Inflammatory macrophage treated with lipopolysaccharide for 4 hours (primary cell): Measurements from ENCODE around the gene FAT1.
A peak's percentile ranks its signal among the peaks of the same experiment; 100 is the strongest.

Experiments
- DNase-seq: peaks from one replicate; pipeline ENCODE4 v3.0.0-alpha.2; 2020

FAT1 gene

GRCh38 chr4:186604124-186604807 is 119.4 kb downstream of the FAT1 start:
- no peak for DNase-seq

GRCh38 chr4:186602978-186603377 is 120.7 kb downstream of the FAT1 start:
- no peak for DNase-seq

DNA sequence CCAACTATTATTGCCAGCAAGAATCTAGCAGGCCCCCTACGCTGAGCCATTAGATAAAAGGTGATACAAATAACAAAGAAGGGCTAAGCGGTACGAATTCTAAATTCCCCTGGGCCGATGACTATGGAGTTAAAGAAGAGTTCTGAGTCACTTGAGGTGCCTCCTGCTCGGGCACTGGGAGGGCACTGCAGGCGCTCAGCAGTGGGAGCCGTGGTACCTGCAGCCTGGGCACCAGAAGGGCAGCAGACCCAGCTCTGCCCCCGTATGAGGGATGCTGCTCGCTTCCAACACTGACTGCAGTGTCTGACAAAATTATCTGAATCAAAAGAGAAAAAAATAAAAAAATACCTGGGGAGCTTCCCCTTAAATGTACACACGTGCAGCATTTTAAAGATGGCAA is 124.2 kb downstream of the FAT1 start:
- no peak for DNase-seq

DNA sequence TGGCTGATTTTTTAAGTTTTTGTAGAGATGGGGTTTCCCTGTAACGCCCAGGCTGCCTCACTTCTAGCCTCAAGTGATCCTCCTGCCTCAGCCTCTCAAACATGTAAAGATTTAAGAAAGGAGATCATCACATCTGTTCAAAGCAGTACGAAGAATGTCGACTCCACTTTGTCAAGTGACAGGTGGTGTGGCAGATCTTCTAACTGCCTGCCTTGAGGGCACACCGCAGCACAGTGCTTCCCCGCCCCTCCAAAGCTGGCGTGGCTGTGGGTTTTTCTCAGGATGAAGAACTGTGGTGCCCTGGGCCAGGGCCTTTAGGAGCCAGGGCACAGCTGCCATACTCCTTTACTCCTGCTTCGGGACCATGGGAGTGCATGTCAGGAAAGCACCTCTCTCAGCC is 125.0 kb downstream of the FAT1 start:
- no peak for DNase-seq

DNA sequence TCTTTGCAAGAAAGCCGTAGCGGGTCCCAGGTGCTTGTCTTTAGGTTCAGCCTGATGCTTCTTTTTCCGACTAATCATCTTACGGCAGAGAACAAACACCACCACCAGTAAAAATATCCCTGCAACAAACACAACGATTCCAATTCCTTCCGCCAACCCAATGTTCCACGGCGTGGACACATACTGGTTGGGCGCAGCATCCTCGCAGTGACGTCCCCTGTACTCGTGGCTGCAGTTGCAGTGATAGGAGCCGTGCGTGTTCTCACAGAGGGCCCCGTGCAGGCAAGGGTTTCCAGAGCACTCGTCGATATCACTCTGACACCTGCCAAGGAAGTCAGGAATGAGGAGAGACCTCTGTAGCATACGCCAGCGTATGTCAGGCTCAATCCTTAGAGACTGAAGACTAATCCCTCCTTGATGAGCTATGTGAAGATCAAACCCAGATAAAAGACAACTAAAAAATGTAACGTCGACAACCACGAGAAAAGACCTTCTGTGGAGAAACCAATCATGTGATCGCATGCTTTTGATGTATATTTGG is 126.7 kb downstream of the FAT1 start:
- DNase-seq: no peak

DNA sequence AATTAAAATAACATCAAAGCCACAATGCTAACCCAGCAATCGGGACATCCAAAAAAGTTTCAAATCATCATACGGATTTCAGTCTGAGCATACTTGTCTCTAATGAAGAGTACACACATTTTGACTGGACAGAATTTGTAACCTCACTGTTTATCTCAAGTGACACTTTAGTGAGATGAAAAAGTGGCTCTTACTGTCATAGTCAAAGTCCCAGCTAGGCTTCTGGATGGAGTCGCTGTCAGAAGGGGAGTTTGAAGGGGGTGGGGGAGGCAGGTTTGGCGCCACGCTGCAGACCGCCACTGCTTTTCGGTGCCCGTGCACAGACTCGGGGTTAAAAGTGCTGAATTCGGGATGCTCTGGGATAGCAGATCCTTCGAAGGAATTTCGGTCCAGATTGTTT is 127.3 kb downstream of the FAT1 start:
- DNase-seq: no peak

DNA sequence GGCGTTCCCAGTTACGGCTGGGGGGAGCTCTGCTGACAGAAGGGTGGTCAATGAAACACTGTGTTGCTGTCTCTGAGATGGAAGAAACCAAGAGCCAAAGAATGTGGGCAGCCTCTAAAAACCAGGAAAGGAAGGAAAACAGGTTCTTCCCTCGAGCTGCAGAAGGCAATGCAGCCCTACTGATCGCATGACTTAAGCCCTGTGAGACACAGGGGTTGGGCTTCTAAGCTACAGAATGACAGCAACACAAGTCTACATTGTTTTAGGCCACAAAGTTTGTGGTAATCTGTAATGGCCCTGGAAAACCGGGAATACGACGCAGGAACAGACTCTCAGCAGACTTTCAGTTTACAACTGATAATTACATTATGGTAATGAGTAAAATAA is 130.1 kb downstream of the FAT1 start:
- DNase-seq: no peak

- no peak for DNase-seq
These were observed 130.6 kb downstream of the FAT1 start for GRCh38 chr4:186592966-186593586.

- DNase-seq: no peak
These were observed 131.2 kb downstream of the FAT1 start for GRCh38 chr4:186592445-186592844.

DNA sequence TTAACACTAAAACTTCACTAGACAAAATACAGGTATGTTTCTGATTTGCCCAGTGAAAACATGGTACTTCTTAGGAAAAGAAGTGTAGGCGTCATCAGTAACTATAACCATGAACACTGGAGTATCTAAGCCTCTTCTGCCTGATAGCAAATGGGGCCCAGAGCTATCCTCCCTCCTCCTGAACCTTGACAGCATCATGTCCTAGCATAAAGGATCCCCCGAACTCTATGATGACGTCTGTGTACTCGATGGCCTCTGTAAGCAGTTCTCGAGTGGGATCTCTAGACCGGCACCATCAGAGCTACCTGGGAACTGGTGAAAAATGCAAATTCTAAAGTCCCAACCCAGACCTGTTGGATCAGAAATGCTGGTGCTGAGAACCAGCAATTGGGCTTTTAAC is 132.0 kb downstream of the FAT1 start:
- no peak for DNase-seq

DNA sequence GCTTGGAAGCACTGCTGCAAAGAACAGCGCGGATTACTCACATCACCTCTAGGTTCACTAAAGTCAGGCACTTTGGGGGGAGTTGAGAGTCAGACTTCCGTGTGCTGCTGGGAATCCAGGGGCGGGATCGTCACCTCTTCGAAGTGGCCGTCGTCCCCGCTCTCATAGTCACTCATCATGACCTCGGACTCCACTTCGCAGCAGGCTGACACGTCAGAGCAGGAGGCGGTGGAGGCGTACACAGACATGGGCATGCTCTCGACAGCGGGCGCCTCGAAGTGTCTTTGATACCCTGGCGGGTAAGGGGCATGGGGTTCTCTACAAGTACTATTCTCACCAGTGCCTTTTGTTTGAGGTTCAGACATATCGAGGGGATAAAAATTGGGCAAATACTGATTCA is 135.2 kb downstream of the FAT1 start:
- DNase-seq: no peak

DNA sequence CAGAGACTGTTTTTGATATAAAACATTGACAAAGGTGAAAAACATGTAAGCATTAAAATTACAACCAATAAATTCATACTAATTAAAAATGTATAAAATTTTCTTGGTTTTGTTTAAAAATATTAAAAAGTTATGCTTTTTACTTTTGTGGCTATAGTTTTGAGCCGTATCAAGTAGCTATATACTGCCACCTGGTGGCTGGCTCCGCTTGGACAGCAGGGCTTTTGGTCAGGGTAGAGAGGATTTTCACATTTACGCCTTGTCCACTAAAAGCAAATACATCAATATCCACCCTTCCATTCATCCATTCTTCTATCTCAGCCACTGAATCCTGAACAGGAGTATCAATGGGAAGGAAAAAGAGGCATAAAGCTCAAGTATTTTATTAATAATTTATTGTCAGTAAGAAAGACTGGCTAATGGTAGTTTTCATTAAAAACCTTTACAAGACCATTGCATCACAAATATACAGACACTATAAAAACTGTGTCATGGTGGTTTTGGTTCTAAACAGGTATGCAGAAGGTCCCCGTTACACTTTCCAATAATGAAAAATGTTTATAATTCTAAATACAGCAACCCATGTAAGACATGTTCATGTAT is 136.1 kb downstream of the FAT1 start:
- DNase-seq: peak; percentile 36

DNA sequence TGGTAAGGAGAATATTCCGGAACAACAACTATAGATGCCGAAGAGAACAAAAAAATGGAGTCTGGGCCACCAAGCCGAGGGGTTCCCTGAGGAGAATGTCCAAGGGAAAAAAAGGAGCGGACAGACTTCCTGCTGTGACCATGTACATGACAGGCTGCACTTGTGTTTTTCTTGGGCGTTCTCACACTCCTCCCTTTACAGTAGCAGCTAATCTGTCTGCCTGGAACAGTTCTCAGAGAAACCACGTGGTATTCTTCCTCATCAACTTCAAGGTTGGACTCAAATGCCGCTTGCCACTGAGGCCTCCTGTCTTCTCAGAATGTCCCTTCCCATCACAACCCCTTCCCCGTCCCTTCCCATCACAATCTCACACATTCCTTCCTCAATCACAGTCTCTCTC is 137.5 kb downstream of the FAT1 start:
- no peak for DNase-seq

DNA sequence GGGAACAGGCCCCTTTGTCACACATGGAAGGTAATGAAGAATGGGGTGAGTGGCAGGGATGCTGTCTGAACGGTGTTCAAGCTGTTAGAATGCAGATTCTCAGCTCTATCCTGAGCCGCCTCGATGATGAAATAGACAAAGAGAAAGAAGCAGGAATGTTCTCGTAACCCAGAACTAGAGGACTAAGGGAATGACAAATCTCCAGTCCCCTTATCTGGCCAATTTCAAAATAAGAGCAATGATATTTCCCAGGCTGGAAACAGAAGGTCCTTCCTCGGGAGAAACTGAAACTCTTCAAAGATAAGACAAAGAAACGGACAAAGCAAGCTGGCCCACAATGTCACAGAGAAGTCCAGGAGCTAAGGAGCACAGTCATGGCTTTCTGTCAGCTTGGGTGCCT is 138.7 kb downstream of the FAT1 start:
- DNase-seq: no peak

DNA sequence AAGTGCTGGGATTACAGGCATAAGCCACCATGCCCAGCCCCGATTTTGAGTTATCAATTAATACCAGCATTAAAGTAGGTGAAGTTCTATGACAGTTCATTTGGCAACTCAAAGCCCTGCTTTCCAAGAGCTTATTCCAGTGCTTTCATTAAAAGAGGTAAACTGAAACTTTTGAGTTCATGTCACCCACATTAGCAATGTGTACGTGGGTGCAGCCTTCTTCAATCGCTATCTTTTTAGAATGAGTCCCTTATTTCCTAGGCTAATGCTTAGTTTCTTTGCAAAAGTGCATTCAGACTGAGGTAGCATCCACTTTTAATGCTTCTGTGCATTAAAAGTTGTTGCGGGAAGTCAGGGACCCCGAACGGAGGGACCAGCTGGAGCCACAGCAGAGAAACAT is 142.2 kb downstream of the FAT1 start:
- DNase-seq: no peak

DNA sequence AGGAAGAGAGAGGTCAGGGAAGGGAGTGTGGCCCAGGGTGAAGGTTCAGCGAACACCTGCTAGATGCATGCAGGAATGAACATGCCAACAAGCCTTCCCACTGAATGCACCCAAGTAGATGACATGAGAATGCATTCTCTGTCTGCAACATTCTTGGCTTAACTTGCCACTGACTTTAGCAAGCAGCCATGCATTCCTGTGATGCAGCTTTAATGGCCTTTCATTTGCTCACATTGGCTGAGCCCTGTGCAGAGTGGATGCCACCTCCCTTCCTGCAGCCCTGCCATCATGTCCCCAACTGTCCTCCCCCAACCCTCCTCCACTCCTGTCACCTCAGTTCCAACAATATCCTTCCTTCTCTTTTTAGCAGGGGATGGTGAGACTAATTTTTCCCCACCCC is 143.0 kb downstream of the FAT1 start:
- DNase-seq: no peak

DNA sequence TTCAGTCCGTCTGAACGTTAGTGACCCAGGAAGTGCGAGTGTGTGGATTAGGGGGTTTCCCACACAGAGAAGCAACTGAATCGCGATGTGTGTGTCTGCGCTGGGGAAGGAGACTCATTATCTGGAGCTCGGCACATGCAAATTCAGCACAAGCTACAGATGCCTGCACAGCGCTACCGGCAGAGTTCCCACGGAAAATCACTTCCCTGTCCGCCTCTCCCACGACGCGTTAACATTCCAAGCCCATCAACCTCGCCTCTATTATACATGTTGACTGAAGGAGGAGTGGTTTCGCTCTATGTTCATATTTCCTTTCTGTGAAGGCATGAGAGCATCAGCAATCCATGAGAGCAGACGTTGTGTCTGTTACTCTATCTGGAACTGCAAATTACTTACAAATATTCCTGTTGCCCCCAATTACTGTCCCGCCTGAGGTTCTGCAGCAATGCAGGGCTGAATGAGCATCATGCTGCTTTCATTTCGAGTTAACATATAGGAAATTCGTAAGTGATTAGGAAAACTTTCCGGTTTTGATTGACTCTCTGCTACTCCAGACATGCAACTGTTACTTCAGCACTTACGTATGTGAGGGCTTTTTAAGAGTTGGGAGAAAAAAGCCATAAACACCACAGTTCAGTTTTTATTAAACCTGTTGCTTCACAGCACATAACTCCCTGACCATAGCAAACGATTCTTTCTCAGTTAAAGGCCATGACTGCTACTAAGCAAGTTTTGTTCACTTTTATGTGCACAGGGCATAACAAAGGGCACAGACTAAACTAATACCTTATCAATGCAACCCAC is 153.3 kb downstream of the FAT1 start:
- no peak for DNase-seq

GRCh38 chr4:186569533-186570192 is 154.0 kb downstream of the FAT1 start:
- DNase-seq: no peak

- DNase-seq: no peak
These were observed 157.6 kb downstream of the FAT1 start for GRCh38 chr4:186566068-186566467.

DNA sequence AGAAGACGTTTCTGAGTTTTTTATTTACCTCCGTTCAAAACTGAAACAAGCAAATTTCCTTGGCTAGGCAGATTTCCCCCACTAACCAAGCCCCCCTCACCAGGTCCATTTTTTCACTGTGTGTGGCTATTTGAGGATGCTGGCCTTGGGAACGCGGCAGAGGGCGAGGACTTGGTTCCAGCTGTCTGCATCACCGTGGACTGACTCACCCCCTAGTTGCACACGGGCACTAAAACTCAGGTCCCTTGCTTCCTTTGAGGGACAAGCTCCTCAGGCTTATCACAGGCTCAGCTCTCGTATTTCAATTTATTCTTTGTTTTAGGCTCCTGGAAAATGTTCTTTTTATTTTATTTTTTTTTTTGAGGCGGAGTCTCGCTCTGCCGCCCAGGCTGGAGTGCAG is 159.9 kb downstream of the FAT1 start:
- DNase-seq: no peak

DNA sequence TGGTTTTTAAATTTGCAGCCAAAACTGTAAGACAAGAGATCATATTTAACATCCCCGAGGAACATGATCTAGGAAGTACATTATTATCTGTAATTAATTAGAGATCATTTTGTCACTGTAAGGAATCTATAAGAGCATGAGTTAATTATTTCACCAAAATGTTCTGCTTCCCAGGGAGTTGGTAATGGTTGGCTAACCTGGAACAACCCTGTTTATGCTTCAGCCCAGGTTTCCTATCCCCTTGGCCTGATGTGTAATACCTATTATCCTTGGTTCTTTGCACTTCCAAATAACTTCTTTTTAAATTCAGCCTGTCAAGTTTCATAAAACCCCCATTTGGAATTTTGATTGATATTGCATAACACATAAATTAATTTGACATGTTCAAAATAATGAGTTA is 161.9 kb downstream of the FAT1 start:
- DNase-seq: no peak

- DNase-seq: no peak
These were observed 163.0 kb downstream of the FAT1 start for GRCh38 chr4:186560647-186561046.

DNA sequence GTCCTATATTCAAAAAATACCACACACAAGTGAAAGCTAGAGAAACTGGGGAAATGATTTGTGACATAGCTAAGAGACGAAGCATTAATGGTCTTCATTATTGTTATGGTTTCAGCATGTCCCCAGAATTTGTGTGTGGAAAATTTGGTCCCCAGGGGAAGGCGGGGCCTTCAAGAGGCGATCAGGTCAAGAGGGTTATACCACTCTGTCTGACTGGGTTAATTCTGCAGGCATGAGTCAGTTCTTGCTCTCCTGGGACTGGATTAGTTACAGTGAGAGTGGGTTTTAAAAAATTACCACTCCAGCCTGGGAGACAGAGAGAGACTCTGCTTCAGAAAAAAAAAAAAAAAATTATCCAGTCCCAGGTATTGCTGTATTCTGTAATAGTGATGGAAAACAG is 166.2 kb downstream of the FAT1 start:
- DNase-seq: no peak
